ENCODE data around the gene ZNF268.
"Not testable (repeated sequence)": the region's sequence is repeated elsewhere in the genome, so short reads cannot be mapped to it uniquely, and the experiment has no call there.

ZNF268 gene

DNA sequence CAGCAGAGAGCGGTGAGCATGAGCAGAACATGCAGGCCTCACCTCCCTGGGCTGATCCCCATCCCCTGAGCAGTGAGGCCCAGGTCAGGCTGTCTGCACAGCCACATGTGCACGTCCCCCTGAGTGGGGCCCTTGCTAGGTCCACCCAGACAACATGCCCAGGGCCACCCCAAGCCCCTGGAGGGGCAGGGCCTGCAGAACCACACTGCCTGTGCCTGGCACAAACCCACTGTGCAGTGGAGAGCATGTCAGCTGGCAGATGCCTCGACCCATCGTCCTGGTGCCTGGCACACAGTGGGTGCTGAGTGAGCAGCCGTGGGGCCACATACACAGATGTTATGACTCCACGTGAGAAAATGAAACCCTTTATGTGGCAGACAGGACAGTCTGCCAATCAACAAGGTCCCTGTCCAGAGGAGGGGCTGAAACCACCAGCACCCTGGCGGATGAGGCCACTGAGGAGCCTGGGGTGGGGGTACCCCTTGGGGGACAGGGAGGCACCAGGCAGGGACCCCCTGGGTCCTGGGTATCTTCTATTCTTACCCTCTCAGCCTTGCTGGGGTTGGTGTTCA lies 46.1 kb downstream of the ZNF268 start:
- H3K27me3 ChIP-seq (ENCODE audit: control insufficient read depth, insufficient read depth, low read length), result no peaks in the 10 kb centered on the region
- H3K9me3 ChIP-seq (ENCODE audit: control insufficient read depth, low read depth, low read length), result peaks cover 60% of the 10 kb centered on the region
- no peak overlapping the region for H3K27ac ChIP-seq (ENCODE audit: low read length)
- H3K4me3 ChIP-seq (ENCODE audit: low read length), result no peak overlapping the region
- H3K9ac ChIP-seq (ENCODE audit: low read length), result no peak overlapping the region
- no peaks in the 10 kb centered on the region for H3K4me1 ChIP-seq (ENCODE audit: control insufficient read depth, low read depth, low read length)
- H3K36me3 ChIP-seq (ENCODE audit: control insufficient read depth, low read depth, low read length), result no peaks in the 10 kb centered on the region

DNA sequence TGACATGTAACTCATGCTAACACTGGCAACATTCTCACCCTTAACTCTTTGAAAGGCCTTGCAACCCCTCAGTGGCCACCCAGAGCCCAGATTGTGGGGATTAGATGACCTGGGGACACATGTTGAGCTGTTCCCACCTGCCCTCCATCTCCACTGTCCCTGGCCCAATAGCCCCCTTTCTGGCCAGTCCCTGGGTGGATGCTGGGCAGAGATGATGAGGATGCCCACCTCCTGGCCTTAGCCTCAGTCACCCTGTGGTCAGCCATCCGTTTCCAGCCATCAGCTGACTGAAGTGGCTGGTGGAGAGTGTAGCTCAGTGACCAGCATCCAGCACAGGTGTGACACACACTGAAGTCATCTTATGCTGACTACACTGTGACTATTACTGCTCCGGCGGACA lies 49.7 kb downstream of the ZNF268 start:
- Histone ChIP-seq H3K27me3 (ENCODE audit: control insufficient read depth, insufficient read depth, low read length) (no peaks in the 10 kb centered on the region), H3K9me3 (ENCODE audit: control insufficient read depth, low read depth, low read length) (peaks cover 66% of the 10 kb centered on the region)

DNA sequence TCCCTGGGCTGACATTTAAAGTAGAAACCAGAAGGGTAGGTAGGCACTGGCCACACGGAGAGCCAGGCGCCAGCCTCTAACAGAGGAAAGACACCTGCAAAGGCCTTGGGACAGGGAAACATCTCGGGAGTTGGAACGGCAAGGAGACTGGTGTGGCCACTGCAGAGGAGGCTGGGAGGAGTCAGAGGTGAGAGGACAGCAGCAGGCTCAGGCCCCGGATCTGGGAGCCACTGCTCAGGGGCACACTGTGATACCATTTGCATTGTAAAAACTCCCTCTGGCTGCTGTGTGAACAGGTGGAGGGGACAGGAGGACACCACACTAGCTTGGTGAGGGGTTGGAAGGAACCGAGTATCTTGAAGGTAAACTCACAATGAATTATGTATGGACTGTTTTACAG lies 51.7 kb downstream of the ZNF268 start:
- Histone ChIP-seq H3K4me3 (ENCODE audit: low read length) (no peak overlapping the region), H3K27ac (ENCODE audit: low read length) (no peak overlapping the region), H3K27me3 (ENCODE audit: control insufficient read depth, insufficient read depth, low read length) (no peaks in the 10 kb centered on the region), H3K36me3 (ENCODE audit: control insufficient read depth, low read depth, low read length) (no peaks in the 10 kb centered on the region), H3K9me3 (ENCODE audit: control insufficient read depth, low read depth, low read length) (peaks cover 54% of the 10 kb centered on the region), H3K4me1 (ENCODE audit: control insufficient read depth, low read depth, low read length) (no peaks in the 10 kb centered on the region), H3K9ac (ENCODE audit: low read length) (no peak overlapping the region)

More for the DNA sequence above, 49.7 kb downstream of the ZNF268 start:
- Histone ChIP-seq H3K9ac (ENCODE audit: low read length) (no peak overlapping the region), H3K4me3 (ENCODE audit: low read length) (no peak overlapping the region), H3K4me1 (ENCODE audit: control insufficient read depth, low read depth, low read length) (no peaks in the 10 kb centered on the region), H3K27ac (ENCODE audit: low read length) (no peak overlapping the region), H3K36me3 (ENCODE audit: control insufficient read depth, low read depth, low read length) (no peaks in the 10 kb centered on the region)

DNA sequence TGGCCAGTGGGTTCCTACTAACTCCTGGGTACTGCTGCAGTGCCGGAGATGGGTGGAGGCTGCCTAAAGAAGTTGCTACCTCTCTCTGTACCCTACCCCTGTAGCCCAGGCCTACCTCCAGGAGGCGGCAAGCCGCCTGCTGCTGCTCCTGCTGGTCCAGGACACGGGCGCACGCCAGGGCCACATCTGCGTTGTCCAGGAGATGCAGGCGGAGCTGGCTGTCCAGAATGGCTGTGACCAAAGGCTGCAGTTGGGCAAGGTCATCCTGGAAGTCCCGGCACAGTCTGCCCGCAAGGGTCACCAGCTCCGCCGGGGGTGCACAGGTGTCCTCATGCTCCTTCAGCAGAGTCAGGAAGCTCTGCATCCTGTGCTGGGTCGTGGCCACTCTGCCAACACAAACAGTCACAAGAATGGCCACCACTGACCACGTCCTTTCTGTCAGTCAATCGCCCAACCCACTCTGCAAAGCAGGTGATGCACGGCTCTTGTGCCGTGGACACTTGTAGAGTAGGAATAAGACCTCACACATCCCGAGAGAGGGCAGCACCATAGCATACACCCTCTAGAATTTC lies 52.8 kb downstream of the ZNF268 start:
- Histone ChIP-seq H3K9ac (ENCODE audit: low read length) (no peak overlapping the region), H3K9me3 (ENCODE audit: control insufficient read depth, low read depth, low read length) (peaks cover 46% of the 10 kb centered on the region)

DNA sequence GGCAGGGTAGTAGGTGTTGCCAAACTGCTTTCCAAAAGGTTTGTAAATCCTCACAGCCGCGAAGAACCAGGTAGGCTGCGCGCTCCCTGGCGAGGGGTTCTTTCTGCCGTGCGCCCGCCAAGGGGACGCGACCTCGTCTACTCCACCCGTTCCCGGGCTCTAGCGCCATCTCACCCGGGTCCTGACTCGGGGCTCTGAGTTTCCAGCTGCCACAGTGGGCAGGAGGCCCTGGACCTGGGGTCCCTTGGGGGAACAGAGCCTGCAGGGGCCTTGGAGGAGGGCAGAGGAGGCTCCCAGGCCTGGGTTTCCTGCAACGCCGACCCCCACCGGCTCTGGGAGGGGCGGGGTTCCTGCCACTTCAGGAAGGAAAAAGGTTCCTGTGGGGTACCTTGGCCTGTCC lies 53.7 kb downstream of the ZNF268 start:
- no peaks in the 10 kb centered on the region for H3K27me3 ChIP-seq (ENCODE audit: control insufficient read depth, insufficient read depth, low read length)
- no peak overlapping the region for H3K27ac ChIP-seq (ENCODE audit: low read length)
- no peaks in the 10 kb centered on the region for H3K4me1 ChIP-seq (ENCODE audit: control insufficient read depth, low read depth, low read length)
- peaks cover 51% of the 10 kb centered on the region for H3K9me3 ChIP-seq (ENCODE audit: control insufficient read depth, low read depth, low read length)
- no peak overlapping the region for H3K4me3 ChIP-seq (ENCODE audit: low read length)
- H3K36me3 ChIP-seq (ENCODE audit: control insufficient read depth, low read depth, low read length), result no peaks in the 10 kb centered on the region
- H3K9ac ChIP-seq (ENCODE audit: low read length), result no peak overlapping the region

More for the DNA sequence above, 52.8 kb downstream of the ZNF268 start:
- H3K27ac ChIP-seq (ENCODE audit: low read length), result no peak overlapping the region
- no peaks in the 10 kb centered on the region for H3K4me1 ChIP-seq (ENCODE audit: control insufficient read depth, low read depth, low read length)
- no peaks in the 10 kb centered on the region for H3K27me3 ChIP-seq (ENCODE audit: control insufficient read depth, insufficient read depth, low read length)
- H3K4me3 ChIP-seq (ENCODE audit: low read length), result no peak overlapping the region
- H3K36me3 ChIP-seq (ENCODE audit: control insufficient read depth, low read depth, low read length), result no peaks in the 10 kb centered on the region

DNA sequence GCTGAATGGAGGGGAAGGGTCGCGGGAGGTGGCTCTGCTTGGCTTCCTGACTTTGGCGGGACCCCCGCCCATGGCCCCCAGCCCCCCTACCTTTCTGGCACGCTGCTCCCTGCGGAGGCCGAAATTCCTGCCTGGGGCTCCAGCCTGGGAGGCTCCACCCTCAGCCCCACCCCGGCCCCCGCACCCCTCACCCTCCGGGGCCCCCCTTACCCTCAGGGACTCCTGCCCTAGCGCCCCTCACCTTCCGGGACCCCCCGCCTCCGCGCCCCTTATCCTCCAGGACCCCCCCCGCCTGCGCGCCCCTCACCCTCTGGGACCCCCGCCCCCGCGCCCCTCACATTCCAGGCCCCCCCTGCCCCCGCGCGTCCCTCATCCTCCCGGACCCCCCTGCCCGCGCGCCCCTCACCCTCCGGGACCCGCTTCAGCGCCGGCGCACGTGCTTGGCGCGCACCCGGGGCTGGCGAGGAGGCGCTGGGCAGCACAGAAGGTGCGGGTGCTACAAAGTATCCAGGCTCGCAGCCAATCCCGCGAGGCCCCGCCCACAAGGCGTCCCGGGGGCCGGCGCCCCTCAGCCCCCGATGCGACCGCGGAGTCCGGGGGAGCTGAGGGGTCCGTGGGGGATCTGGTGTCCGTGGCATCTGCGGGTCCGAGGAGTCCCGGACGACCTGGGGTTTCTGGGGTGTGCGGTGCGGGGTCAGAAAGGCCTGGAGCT lies 54.3 kb downstream of the ZNF268 start, which contains the start of gene ANHX:
Gene ANHX, minus strand, starts transcription at position 477 of the 712 bp plus-strand sequence. CDS start 1,521 bp downstream, outside the sequence.
- Histone ChIP-seq H3K9me3 (ENCODE audit: control insufficient read depth, low read depth, low read length) (peaks cover 51% of the 10 kb centered on the region), H3K4me1 (ENCODE audit: control insufficient read depth, low read depth, low read length) (no peaks in the 10 kb centered on the region), H3K9ac (ENCODE audit: low read length) (no peak within 1 kb of the TSS), H3K36me3 (ENCODE audit: control insufficient read depth, low read depth, low read length) (no peaks in the 10 kb centered on the region), H3K4me3 (ENCODE audit: low read length) (no peak within 1 kb of the TSS), H3K27me3 (ENCODE audit: control insufficient read depth, insufficient read depth, low read length) (no peaks in the 10 kb centered on the region), H3K27ac (ENCODE audit: low read length) (no peak within 1 kb of the TSS)

DNA sequence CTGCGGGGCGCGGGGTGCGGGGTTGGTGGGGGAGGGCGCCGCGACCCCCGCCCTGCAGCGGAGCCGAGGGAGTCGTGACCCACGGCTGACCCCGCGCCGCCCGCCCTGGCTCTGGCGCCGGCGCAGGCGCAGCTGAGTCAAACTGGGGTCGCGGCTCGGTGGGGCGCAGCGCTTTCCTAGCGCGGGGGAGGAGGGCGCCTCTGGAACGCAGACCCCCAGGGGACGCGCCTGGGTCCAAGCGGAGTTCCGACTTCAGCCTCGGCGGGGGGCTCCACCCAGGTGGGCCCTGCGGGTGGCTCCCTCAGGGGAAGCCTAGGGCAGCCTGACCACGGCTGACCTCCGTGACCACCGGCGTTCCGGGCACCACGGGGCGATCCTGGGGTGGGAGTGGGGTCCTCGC lies 54.8 kb downstream of the ZNF268 start:
- no peaks in the 10 kb centered on the region for H3K27me3 ChIP-seq (ENCODE audit: control insufficient read depth, insufficient read depth, low read length)
- no peak overlapping the region for H3K27ac ChIP-seq (ENCODE audit: low read length)
- H3K36me3 ChIP-seq (ENCODE audit: control insufficient read depth, low read depth, low read length), result no peaks in the 10 kb centered on the region
- H3K4me1 ChIP-seq (ENCODE audit: control insufficient read depth, low read depth, low read length), result no peaks in the 10 kb centered on the region
- H3K4me3 ChIP-seq (ENCODE audit: low read length), result no peak overlapping the region
- H3K9ac ChIP-seq (ENCODE audit: low read length), result no peak overlapping the region
- peaks cover 51% of the 10 kb centered on the region for H3K9me3 ChIP-seq (ENCODE audit: control insufficient read depth, low read depth, low read length)

DNA sequence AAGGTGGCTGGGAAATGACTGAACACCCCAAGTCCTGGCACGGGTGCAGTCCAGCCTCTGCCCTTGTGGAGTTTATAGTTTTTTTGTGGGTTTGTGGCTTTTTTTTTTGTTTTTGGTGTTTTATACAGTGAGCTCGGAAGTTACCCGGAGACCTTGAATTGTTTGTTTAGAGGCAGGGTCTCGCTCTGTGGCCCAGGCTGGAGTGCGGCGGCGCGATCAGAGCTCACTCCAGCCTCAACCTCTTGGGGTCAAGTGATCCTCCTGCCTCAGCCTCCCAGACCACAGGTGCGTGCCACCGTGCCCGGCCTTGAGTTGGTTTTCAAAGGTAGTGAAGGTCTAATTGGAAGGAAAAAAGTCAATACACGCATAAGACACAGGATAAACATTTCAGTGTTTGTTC lies 55.3 kb downstream of the ZNF268 start:
- no peak overlapping the region for H3K27ac ChIP-seq (ENCODE audit: low read length)
- H3K27me3 ChIP-seq (ENCODE audit: control insufficient read depth, insufficient read depth, low read length), result no peaks in the 10 kb centered on the region
- H3K9ac ChIP-seq (ENCODE audit: low read length), result no peak overlapping the region
- no peaks in the 10 kb centered on the region for H3K36me3 ChIP-seq (ENCODE audit: control insufficient read depth, low read depth, low read length)
- no peak overlapping the region for H3K4me3 ChIP-seq (ENCODE audit: low read length)
- H3K4me1 ChIP-seq (ENCODE audit: control insufficient read depth, low read depth, low read length), result no peaks in the 10 kb centered on the region
- H3K9me3 ChIP-seq (ENCODE audit: control insufficient read depth, low read depth, low read length), result peaks cover 47% of the 10 kb centered on the region

DNA sequence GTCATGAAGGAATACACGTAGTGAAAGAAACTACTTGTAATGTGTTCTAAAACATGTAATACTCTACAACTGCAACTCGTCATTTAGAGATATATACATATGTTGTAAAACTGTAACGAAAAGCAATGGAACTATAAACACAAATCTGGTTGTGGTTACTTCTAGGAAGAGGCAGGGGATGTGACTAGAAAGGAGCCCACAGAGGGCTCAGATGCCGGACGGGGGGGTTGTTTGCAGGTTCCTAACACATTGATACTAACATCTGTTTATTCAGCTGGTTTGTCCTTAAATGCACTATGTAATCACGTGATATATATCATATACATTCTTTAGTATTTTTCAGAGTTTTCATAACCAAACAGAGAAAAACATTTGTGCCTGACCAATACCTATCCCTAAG lies 70.4 kb downstream of the ZNF268 start:
- Histone ChIP-seq H3K4me1 (ENCODE audit: control insufficient read depth, low read depth, low read length) (no peaks in the 10 kb centered on the region), H3K27ac (ENCODE audit: low read length) (no peak overlapping the region), H3K9ac (ENCODE audit: low read length) (no peak overlapping the region), H3K36me3 (ENCODE audit: control insufficient read depth, low read depth, low read length) (no peaks in the 10 kb centered on the region), H3K4me3 (ENCODE audit: low read length) (no peak overlapping the region), H3K9me3 (ENCODE audit: control insufficient read depth, low read depth, low read length) (peaks cover 26% of the 10 kb centered on the region), H3K27me3 (ENCODE audit: control insufficient read depth, insufficient read depth, low read length) (no peaks in the 10 kb centered on the region)

DNA sequence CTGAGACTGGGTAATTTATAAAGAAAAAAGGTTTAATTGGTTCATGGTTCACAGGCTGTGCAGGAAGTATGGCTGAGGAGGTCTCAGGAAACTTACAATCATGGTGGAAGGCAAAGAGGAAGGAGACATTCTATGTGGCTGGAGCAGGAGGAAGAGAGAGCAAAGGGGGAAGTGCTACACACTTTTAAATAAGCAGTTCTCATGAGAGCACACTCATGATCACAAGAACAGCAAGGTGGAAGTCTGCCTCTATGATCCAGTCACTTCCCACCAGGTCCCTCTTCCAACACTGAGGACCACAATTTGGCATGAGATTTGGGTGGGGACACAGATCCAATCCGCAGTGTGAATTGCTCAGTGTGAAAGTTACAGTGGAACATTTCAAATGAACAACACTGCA lies 74.5 kb downstream of the ZNF268 start:
- H3K9ac ChIP-seq (ENCODE audit: low read length); H3K27ac ChIP-seq (ENCODE audit: low read length); H3K36me3 ChIP-seq (ENCODE audit: control insufficient read depth, low read depth, low read length); H3K4me1 ChIP-seq (ENCODE audit: control insufficient read depth, low read depth, low read length); H3K27me3 ChIP-seq (ENCODE audit: control insufficient read depth, insufficient read depth, low read length); H3K4me3 ChIP-seq (ENCODE audit: low read length): not testable (repeated sequence)
- peaks cover 26% of the 10 kb centered on the region for H3K9me3 ChIP-seq (ENCODE audit: control insufficient read depth, low read depth, low read length)

DNA sequence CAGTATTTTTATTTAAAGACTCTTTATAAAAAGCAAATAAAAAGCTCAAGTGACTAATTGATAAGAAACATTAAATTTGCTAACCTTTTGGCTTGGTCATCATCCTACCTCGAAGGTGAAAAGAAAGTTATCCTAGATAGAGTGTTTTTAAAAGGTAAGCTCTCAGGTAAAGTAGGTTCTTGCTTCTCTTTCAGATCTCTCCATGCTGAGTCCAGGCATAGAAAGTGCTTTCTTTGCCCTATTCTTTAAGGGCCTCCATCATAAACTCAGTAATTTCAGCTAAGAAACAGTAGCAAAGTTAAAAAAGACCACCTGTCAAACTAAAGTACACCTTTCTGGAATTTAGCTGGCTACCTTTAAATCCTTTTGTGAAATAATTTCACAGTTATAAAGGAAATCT lies 75.0 kb downstream of the ZNF268 start:
- Histone ChIP-seq H3K9me3 (ENCODE audit: control insufficient read depth, low read depth, low read length) (peaks cover 26% of the 10 kb centered on the region), H3K36me3 (ENCODE audit: control insufficient read depth, low read depth, low read length) (no peaks in the 10 kb centered on the region), H3K9ac (ENCODE audit: low read length) (no peak overlapping the region), H3K27me3 (ENCODE audit: control insufficient read depth, insufficient read depth, low read length) (no peaks in the 10 kb centered on the region), H3K27ac (ENCODE audit: low read length) (no peak overlapping the region), H3K4me1 (ENCODE audit: control insufficient read depth, low read depth, low read length) (no peaks in the 10 kb centered on the region), H3K4me3 (ENCODE audit: low read length) (no peak overlapping the region)

DNA sequence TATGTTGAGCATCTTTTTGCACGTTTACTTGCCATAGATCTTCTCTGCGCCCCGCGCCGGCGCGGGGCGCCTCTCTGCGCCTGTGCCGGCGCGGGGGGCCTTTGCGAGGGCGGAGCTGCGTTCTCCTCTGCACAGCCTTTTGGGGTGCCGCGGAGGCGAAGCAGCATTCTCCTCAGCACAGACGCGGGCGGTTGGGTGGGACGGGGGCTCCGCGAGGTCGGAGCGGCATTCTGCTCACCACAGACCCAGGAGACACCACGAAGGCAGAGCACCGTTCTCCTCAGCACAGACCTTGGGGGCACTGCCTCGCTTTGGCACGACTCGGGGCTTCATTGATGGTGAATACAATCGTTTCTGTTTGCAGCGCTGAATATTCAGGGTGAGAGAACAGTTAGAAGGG lies 82.9 kb downstream of the ZNF268 start:
- Histone ChIP-seq H3K27me3 (ENCODE audit: control insufficient read depth, insufficient read depth, low read length) (no peaks in the 10 kb centered on the region), H3K4me1 (ENCODE audit: control insufficient read depth, low read depth, low read length) (no peaks in the 10 kb centered on the region), H3K36me3 (ENCODE audit: control insufficient read depth, low read depth, low read length) (no peaks in the 10 kb centered on the region), H3K9ac (ENCODE audit: low read length) (no peak overlapping the region), H3K4me3 (ENCODE audit: low read length) (no peak overlapping the region), H3K27ac (ENCODE audit: low read length) (no peak overlapping the region), H3K9me3 (ENCODE audit: control insufficient read depth, low read depth, low read length) (no peaks in the 10 kb centered on the region)
